ENCODE measurements around the gene RBFOX2. TPM values are rescaled to one million over a fixed set of nuclear protein-coding genes. Genes with fewer than 3 reads are reported as not detected.

RBFOX2 gene
- total RNA-seq, 1 donor from 2014 or later = 70.0 TPM

GRCh38 chr22:35870517-35871293 is 157.9 kb downstream of the RBFOX2 start:
- TF ChIP-seq POLR2A (IDR thresholded peaks at IDR 0.05) (no peak), POLR2AphosphoS5 (IDR thresholded peaks at IDR 0.05; ENCODE audit: insufficient read depth in 1 of 2, low read depth in 1 of 2) (no peak), CTCF (IDR thresholded peaks at IDR 0.05) (no peak)

GRCh38 chr22:35868938-35869337 is 159.7 kb downstream of the RBFOX2 start:
- intact Hi-C loops (cut with DNase I) = no loop called here
- no peak overlapping the region for H3K27ac ChIP-seq
- H3K4me3 ChIP-seq = no peak overlapping the region
- TF ChIP-seq POLR2A (IDR thresholded peaks at IDR 0.05) (no peak), CTCF (IDR thresholded peaks at IDR 0.05) (no peak), POLR2AphosphoS5 (IDR thresholded peaks at IDR 0.05; ENCODE audit: insufficient read depth in 1 of 2, low read depth in 1 of 2) (no peak)
- H3K4me1 ChIP-seq = peaks cover 30% of the 10 kb centered on the region
- no peaks in the 10 kb centered on the region for H3K36me3 ChIP-seq
- no peaks in the 10 kb centered on the region for H3K27me3 ChIP-seq
- DNase-seq (ENCODE audit: extremely low spot score in 2 of 2) = no peak
- H3K9me3 ChIP-seq = no peaks in the 10 kb centered on the region

More at GRCh38 chr22:35870517-35871293, 157.9 kb downstream of the RBFOX2 start:
- peaks cover 23% of the 10 kb centered on the region for H3K4me1 ChIP-seq
- no peaks in the 10 kb centered on the region for H3K9me3 ChIP-seq
- H3K4me3 ChIP-seq = no peak overlapping the region
- no peak overlapping the region for H3K27ac ChIP-seq
- no peaks in the 10 kb centered on the region for H3K27me3 ChIP-seq
- intact Hi-C loops (cut with DNase I) = no loop called here
- no peaks in the 10 kb centered on the region for H3K36me3 ChIP-seq
- no peak for DNase-seq (ENCODE audit: extremely low spot score in 2 of 2)

GRCh38 chr22:35866651-35867050 is 162.0 kb downstream of the RBFOX2 start:
- no peak for TF ChIP-seq CTCF (IDR thresholded peaks at IDR 0.05)
- no peak for TF ChIP-seq POLR2AphosphoS5 (IDR thresholded peaks at IDR 0.05; ENCODE audit: insufficient read depth in 1 of 2, low read depth in 1 of 2)
- no peak for TF ChIP-seq POLR2A (IDR thresholded peaks at IDR 0.05)
- no peak overlapping the region for H3K27ac ChIP-seq

GRCh38 chr22:35864545-35865165 is 164.0 kb downstream of the RBFOX2 start:
- Histone ChIP-seq H3K27ac (no peak overlapping the region), H3K27me3 (no peaks in the 10 kb centered on the region), H3K9me3 (no peaks in the 10 kb centered on the region), H3K36me3 (no peaks in the 10 kb centered on the region), H3K4me3 (no peak overlapping the region), H3K4me1 (peaks cover 26% of the 10 kb centered on the region)
- TF ChIP-seq POLR2AphosphoS5 (IDR thresholded peaks at IDR 0.05; ENCODE audit: insufficient read depth in 1 of 2, low read depth in 1 of 2) (no peak), POLR2A (IDR thresholded peaks at IDR 0.05) (no peak), CTCF (IDR thresholded peaks at IDR 0.05) (no peak)
- intact Hi-C loops (cut with DNase I) = no loop called here
- no peak for DNase-seq (ENCODE audit: extremely low spot score in 2 of 2)

More at GRCh38 chr22:35866651-35867050, 162.0 kb downstream of the RBFOX2 start:
- H3K4me3 ChIP-seq = no peak overlapping the region
- peaks cover 30% of the 10 kb centered on the region for H3K4me1 ChIP-seq
- H3K9me3 ChIP-seq = no peaks in the 10 kb centered on the region
- no peak for DNase-seq (ENCODE audit: extremely low spot score in 2 of 2)
- no peaks in the 10 kb centered on the region for H3K36me3 ChIP-seq
- intact Hi-C loops (cut with DNase I) = no loop called here
- no peaks in the 10 kb centered on the region for H3K27me3 ChIP-seq

- peaks cover 26% of the 10 kb centered on the region for H3K4me1 ChIP-seq
- TF ChIP-seq CTCF (IDR thresholded peaks at IDR 0.05) = no peak
- TF ChIP-seq POLR2AphosphoS5 (IDR thresholded peaks at IDR 0.05; ENCODE audit: insufficient read depth in 1 of 2, low read depth in 1 of 2) = no peak
- no peak for TF ChIP-seq POLR2A (IDR thresholded peaks at IDR 0.05)
- H3K4me3 ChIP-seq = no peak overlapping the region
- no peaks in the 10 kb centered on the region for H3K9me3 ChIP-seq
- DNase-seq (ENCODE audit: extremely low spot score in 2 of 2) = no peak
- H3K27me3 ChIP-seq = no peaks in the 10 kb centered on the region
- no peaks in the 10 kb centered on the region for H3K36me3 ChIP-seq
- intact Hi-C loops (cut with DNase I) = no loop called here
- H3K27ac ChIP-seq = no peak overlapping the region
Measured at GRCh38 chr22:35863432-35863831, 165.2 kb downstream of the RBFOX2 start.
